Prostate gland (tissue), 2 donors: ENCODE results near the gene ZSWIM1.
A peak's percentile ranks its signal among the peaks of the same experiment; 100 is the strongest.

ENCODE experiments used
- POLR2A ChIP-seq: fragments of 450-650 bp; IDR thresholded peaks from one replicate; pipeline ENCODE4 v1.6.1; 2016; ENCODE audit warnings: antibody characterized with exemption, mild to moderate bottlenecking
- POLR2AphosphoS5 ChIP-seq: sonication (generic); formaldehyde crosslinking; IDR thresholded peaks from one replicate; pipeline ENCODE4 v1.6.1; 2017; ENCODE audit warnings: antibody characterized with exemption
- TF ChIP-seq, protein P1 (sequence below), 4 experiments: fragments of 200-600 bp in 2 of 4; fragments of 450-650 bp in 2 of 4; sonication (generic) in 2 of 4; IDR thresholded peaks; 1 replicate in 3 of 4; 2 replicates in 1 of 4; pipeline ENCODE4 v1.5.1; 2016 to 2019; ENCODE audit warnings: antibody characterized with exemption in 4 of 4, mild to moderate bottlenecking in 2 of 4, moderate library complexity in 2 of 4

DNA sequence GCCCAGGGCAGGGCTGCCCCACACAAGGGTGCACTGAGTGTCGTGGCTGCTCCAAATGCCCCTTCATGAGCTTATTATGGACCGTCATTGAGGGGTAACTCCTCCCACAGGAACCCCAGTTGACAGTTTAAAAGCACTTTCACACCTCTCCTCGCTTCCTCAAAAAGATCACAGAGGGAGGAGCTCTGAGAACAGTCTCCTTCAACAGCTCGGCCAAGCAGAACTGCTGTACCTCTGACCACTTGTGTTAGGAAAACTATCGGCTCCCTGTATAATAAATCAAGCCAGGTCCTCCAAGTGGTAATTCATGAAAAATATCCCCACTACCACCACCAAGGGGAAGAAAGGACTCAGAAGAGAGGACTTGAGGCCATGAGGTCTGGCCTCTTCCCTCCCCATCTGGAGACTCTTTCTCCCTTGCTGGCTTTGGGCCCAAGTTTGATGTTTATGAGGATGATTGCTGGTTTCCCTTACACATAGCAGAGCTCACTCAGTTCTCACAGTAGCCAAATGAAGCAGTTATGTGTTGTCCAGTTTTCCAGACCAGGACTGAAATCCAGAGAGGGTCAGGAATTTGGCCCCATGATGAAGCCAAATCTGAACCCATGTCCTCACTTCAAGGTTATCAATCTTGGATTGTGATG, 38.7 kb upstream of the ZSWIM1 start:
- TF ChIP-seq, protein P1, sequence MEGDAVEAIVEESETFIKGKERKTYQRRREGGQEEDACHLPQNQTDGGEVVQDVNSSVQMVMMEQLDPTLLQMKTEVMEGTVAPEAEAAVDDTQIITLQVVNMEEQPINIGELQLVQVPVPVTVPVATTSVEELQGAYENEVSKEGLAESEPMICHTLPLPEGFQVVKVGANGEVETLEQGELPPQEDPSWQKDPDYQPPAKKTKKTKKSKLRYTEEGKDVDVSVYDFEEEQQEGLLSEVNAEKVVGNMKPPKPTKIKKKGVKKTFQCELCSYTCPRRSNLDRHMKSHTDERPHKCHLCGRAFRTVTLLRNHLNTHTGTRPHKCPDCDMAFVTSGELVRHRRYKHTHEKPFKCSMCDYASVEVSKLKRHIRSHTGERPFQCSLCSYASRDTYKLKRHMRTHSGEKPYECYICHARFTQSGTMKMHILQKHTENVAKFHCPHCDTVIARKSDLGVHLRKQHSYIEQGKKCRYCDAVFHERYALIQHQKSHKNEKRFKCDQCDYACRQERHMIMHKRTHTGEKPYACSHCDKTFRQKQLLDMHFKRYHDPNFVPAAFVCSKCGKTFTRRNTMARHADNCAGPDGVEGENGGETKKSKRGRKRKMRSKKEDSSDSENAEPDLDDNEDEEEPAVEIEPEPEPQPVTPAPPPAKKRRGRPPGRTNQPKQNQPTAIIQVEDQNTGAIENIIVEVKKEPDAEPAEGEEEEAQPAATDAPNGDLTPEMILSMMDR (IDR thresholded peaks at IDR 0.05): no peak
- TF ChIP-seq POLR2A: no peak
- TF ChIP-seq POLR2AphosphoS5: peak; percentile 25
